Stimulated activated CD4-positive, alpha-beta T cell treated with anti-CD3 and anti-CD28 coated beads, Interleukin-4, amount 100 ng/mL, for 48 hours (primary cell): ENCODE results near the gene PHRF1.

Experiments used
- DNase-seq, 2 donors: peaks; one replicate each; pipeline ENCODE4 v3.0.0-alpha.2; 2020; ENCODE audit warnings: low read depth in 2 of 2

PHRF1 gene

GRCh38 chr11:556662-557256 lies 19.5 kb upstream of the PHRF1 start:
- no peak for DNase-seq

GRCh38 chr11:557328-558132 lies 18.7 kb upstream of the PHRF1 start:
- no peak for DNase-seq

- DNase-seq, result no peak
Measured at GRCh38 chr11:558503-558902, 17.8 kb upstream of the PHRF1 start.

GRCh38 chr11:559020-559620 lies 17.1 kb upstream of the PHRF1 start:
- no peak for DNase-seq

- no peak for DNase-seq
Measured at GRCh38 chr11:559712-560304, 16.5 kb upstream of the PHRF1 start.

GRCh38 chr11:560305-561147 lies 15.7 kb upstream of the PHRF1 start, which contains the start of the genes LMNTD2 and RASSF7:
TSS of gene LMNTD2 (minus strand) at chr11:560738. CDS start at chr11:560716, 22 bp downstream.
TSS of gene RASSF7 (plus strand) at chr11:560970. CDS start at chr11:561769, 799 bp downstream.
- peak; percentile 94 to 96 for DNase-seq

GRCh38 chr11:561148-562003 lies 14.9 kb upstream of the PHRF1 start:
- no peak for DNase-seq

- no peak for DNase-seq
Measured at GRCh38 chr11:562046-562645, 14.1 kb upstream of the PHRF1 start.

GRCh38 chr11:563066-563811 lies 13.0 kb upstream of the PHRF1 start:
- no peak for DNase-seq

- no peak for DNase-seq
Measured at GRCh38 chr11:563812-564578, 12.3 kb upstream of the PHRF1 start.

- no peak for DNase-seq
Measured at GRCh38 chr11:565921-566509, 10.3 kb upstream of the PHRF1 start.

- no peak for DNase-seq
Measured at GRCh38 chr11:567011-567628, 9.2 kb upstream of the PHRF1 start.

GRCh38 chr11:567629-568292 lies 8.5 kb upstream of the PHRF1 start:
- no peak for DNase-seq

- DNase-seq, result peak; percentile 88 to 90
Measured at GRCh38 chr11:568306-569157, 7.7 kb upstream of the PHRF1 start.

GRCh38 chr11:569158-569885 lies 6.9 kb upstream of the PHRF1 start:
- no peak for DNase-seq

- DNase-seq, result no peak
Measured at GRCh38 chr11:571802-572185, 4.5 kb upstream of the PHRF1 start.
